Measurements from ENCODE around the gene XRCC6.
"Not testable (repeated sequence)": the region's sequence is repeated elsewhere in the genome, so short reads cannot be mapped to it uniquely, and the experiment has no call there.

The XRCC6 gene

GRCh38 chr22:41621099-41621910 is at the start of gene XRCC6:
TSS of gene XRCC6 (plus strand) at chr22:41621295. CDS start at chr22:41622005, 710 bp downstream.
- peak; percentile 99 for DNase-seq (ENCODE audit: low spot score)

GRCh38 chr22:41571786-41572185 is 49.3 kb upstream of the XRCC6 start:
- DNase-seq (ENCODE audit: low spot score): no peak

- not testable (repeated sequence) for DNase-seq (ENCODE audit: low spot score)
Measured at GRCh38 chr22:41572305-41572704, 48.8 kb upstream of the XRCC6 start.

- DNase-seq (ENCODE audit: low spot score): no peak
Measured at GRCh38 chr22:41573677-41574076, 47.4 kb upstream of the XRCC6 start.

GRCh38 chr22:41574847-41575381 is 46.2 kb upstream of the XRCC6 start:
- no peak for DNase-seq (ENCODE audit: low spot score)

- no peak for DNase-seq (ENCODE audit: low spot score)
Measured at GRCh38 chr22:41575533-41575932, 45.6 kb upstream of the XRCC6 start.

GRCh38 chr22:41576877-41577276 is 44.2 kb upstream of the XRCC6 start:
- DNase-seq (ENCODE audit: low spot score): peak; percentile 88

- DNase-seq (ENCODE audit: low spot score): no peak
Measured at GRCh38 chr22:41578114-41578513, 43.0 kb upstream of the XRCC6 start.

GRCh38 chr22:41578818-41579217 is 42.3 kb upstream of the XRCC6 start:
- DNase-seq (ENCODE audit: low spot score): no peak

GRCh38 chr22:41579297-41579996 is 41.6 kb upstream of the XRCC6 start:
- no peak for DNase-seq (ENCODE audit: low spot score)

GRCh38 chr22:41579997-41580355 is 41.1 kb upstream of the XRCC6 start:
- no peak for DNase-seq (ENCODE audit: low spot score)

GRCh38 chr22:41582694-41583093 is 38.4 kb upstream of the XRCC6 start:
- no peak for DNase-seq (ENCODE audit: low spot score)

- DNase-seq (ENCODE audit: low spot score): no peak
Measured at GRCh38 chr22:41584881-41585280, 36.2 kb upstream of the XRCC6 start.

- no peak for DNase-seq (ENCODE audit: low spot score)
Measured at GRCh38 chr22:41585898-41586297, 35.2 kb upstream of the XRCC6 start.

- no peak for DNase-seq (ENCODE audit: low spot score)
Measured at GRCh38 chr22:41587347-41587723, 33.8 kb upstream of the XRCC6 start.

- DNase-seq (ENCODE audit: low spot score): peak; percentile 99
Measured at GRCh38 chr22:41589391-41590241, 31.5 kb upstream of the XRCC6 start, which contains the start of gene PMM1. TSS of gene PMM1 (minus strand) at chr22:41589840. CDS start at chr22:41589805, 35 bp downstream.

GRCh38 chr22:41593336-41593960 is 27.6 kb upstream of the XRCC6 start:
- DNase-seq (ENCODE audit: low spot score): not testable (repeated sequence)

GRCh38 chr22:41595703-41596102 is 25.4 kb upstream of the XRCC6 start:
- no peak for DNase-seq (ENCODE audit: low spot score)

GRCh38 chr22:41596776-41597634 is 24.1 kb upstream of the XRCC6 start:
- peak; percentile 86 for DNase-seq (ENCODE audit: low spot score)

- no peak for DNase-seq (ENCODE audit: low spot score)
Measured at GRCh38 chr22:41597635-41597953, 23.5 kb upstream of the XRCC6 start.

GRCh38 chr22:41598081-41598480 is 23.0 kb upstream of the XRCC6 start:
- no peak for DNase-seq (ENCODE audit: low spot score)
